Gastrocnemius medialis (tissue), 4 donors: ENCODE results near the gene YOD1. TPM values are rescaled to one million over a fixed set of nuclear protein-coding genes. Genes with fewer than 3 reads are reported as not detected.
A peak's percentile ranks its signal among the peaks of the same experiment; 100 is the strongest.

Source experiments
- ATAC-seq, 2 donors: fragments of 150-250 bp; one replicate each; pipeline ENCODE4 v1.9.1; 2016
- DNase-seq, 2 donors: peaks; one replicate each; pipeline ENCODE4 v3.0.0-alpha.2; 2019
- H3K27ac ChIP-seq, 4 donors: fragments of 200-600 bp; sonication (generic); 1 replicate in 1 of 4; 2 replicates in 3 of 4; pipeline ENCODE4 v1.5.1; 2016 to 2018; ENCODE audit warnings: mild to moderate bottlenecking in 2 of 4, moderate library complexity in 1 of 4
- H3K27me3 ChIP-seq, 3 donors: fragments of 200-600 bp; sonication (generic) in 2 of 3; 1 replicate in 1 of 3; 2 replicates in 2 of 3; pipeline versions ENCODE4 v1.5.1 to v1.6.0; 2016 to 2019; ENCODE audit warnings: mild to moderate bottlenecking in 1 of 3, moderate library complexity in 1 of 3
- H3K36me3 ChIP-seq, 2 donors: fragments of 200-600 bp; sonication (generic) in 1 of 2; one replicate each; pipeline ENCODE4 v1.5.1; 2017 to 2018
- H3K4me1 ChIP-seq, 2 donors: fragments of 200-600 bp; sonication (generic) in 1 of 2; one replicate each; pipeline ENCODE4 v1.5.1; 2016 to 2017; ENCODE audit warnings: mild to moderate bottlenecking in 2 of 2
- H3K4me3 ChIP-seq, 4 donors: fragments of 200-600 bp; sonication (generic) in 3 of 4; 1 replicate in 1 of 4; 2 replicates in 3 of 4; pipeline ENCODE4 v1.5.1; 2016 to 2019; ENCODE audit warnings: mild to moderate bottlenecking in 2 of 4
- H3K9me3 ChIP-seq, 3 donors: fragments of 200-600 bp; sonication (generic) in 2 of 3; 1 replicate in 1 of 3; 2 replicates in 2 of 3; pipeline ENCODE4 v1.5.1; 2016 to 2019
- POLR2A ChIP-seq, 2 donors: fragments of 450-650 bp; IDR thresholded peaks; one replicate each; pipeline ENCODE4 v1.6.1; 2017; ENCODE audit warnings: antibody characterized with exemption in 2 of 2, mild to moderate bottlenecking in 2 of 2, moderate library complexity in 2 of 2
- in situ Hi-C, 4 donors: fragments of 200-750 bp; cut with MboI; loops; one replicate each; pipeline versions ENCODE4 v1.15.0 to v1.8.0; 2017; ENCODE audit warnings: low sequenced_read_pairs in 4 of 4
- intact Hi-C: fragments of 100-400 bp; cut with DNase I; formaldehyde crosslinking; loops from one replicate; pipeline ENCODE4 v1.15.1; 2023; ENCODE audit warnings: low total_unique reads
- total RNA-seq, 4 donors: library from RNA; depleted of rRNA; stranded (reverse); fragments of >200 nt; gene quantifications; one replicate each; pipeline versions ENCODE4 v1.1.0 to v1.2.3, GENCODE V29; 2016
- TF ChIP-seq, protein P1 (sequence below), 5 experiments: fragments of 450-650 bp in 3 of 5; fragments of 200-600 bp in 2 of 5; sonication (generic) in 2 of 5; IDR thresholded peaks in 4 of 5; conservative IDR thresholded peaks in 1 of 5; 1 replicate in 4 of 5; 2 replicates in 1 of 5; pipeline ENCODE4 v1.5.1; 2016 to 2019; ENCODE audit warnings: antibody characterized with exemption in 5 of 5, mild to moderate bottlenecking in 3 of 5, moderate library complexity in 3 of 5

YOD1 gene
- total RNA-seq, 4 donors from 2014 or later = 3.0 to 6.7 (median 6.2) TPM

DNA sequence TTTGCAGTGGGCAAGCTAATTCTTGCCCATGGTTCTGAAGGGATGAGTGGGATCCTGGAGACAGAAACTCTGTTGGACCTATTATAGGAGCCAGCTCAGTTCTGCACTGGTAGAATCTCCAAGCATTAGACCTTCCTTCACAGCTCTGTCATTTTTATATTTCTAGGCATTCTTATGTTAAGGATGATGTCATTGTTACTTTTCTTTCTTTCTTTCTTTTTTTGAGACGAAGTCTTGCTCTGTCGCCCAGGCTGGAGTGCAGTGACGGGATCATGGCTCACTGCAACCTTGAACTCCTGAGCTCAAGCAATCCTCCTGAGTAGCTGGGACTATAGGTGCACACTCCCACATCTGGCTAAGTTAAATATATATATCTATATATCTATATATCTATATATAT, 9.6 kb upstream of the YOD1 start:
- DNase-seq = no peak
- TF ChIP-seq POLR2A (IDR thresholded peaks at IDR 0.05) = no peak
- TF ChIP-seq, protein P1, sequence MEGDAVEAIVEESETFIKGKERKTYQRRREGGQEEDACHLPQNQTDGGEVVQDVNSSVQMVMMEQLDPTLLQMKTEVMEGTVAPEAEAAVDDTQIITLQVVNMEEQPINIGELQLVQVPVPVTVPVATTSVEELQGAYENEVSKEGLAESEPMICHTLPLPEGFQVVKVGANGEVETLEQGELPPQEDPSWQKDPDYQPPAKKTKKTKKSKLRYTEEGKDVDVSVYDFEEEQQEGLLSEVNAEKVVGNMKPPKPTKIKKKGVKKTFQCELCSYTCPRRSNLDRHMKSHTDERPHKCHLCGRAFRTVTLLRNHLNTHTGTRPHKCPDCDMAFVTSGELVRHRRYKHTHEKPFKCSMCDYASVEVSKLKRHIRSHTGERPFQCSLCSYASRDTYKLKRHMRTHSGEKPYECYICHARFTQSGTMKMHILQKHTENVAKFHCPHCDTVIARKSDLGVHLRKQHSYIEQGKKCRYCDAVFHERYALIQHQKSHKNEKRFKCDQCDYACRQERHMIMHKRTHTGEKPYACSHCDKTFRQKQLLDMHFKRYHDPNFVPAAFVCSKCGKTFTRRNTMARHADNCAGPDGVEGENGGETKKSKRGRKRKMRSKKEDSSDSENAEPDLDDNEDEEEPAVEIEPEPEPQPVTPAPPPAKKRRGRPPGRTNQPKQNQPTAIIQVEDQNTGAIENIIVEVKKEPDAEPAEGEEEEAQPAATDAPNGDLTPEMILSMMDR (IDR thresholded peaks at IDR 0.05 in 4 of 5, conservative IDR thresholded peaks at IDR 0.05 in 1 of 5) = no peak
- in situ Hi-C loops (loop anchor here in 2 of 4 donors (25.0 kb wide), 2 partner anchors 423 to 727 kb away; partner anchors contain the start of gene DYRK3 (in 1 of the 2)), intact Hi-C loops (no loop called here)
- Histone ChIP-seq H3K4me3 (no peak overlapping the region), H3K9me3 (no peaks in the 10 kb centered on the region), H3K4me1 (peaks cover 31 to 57% of the 10 kb centered on the region in 2 donors), H3K27me3 (no peaks in the 10 kb centered on the region), H3K27ac (peak overlapping the region; percentile 93 to 95 (median 94)), H3K36me3 (peaks cover 0 to 28% of the 10 kb centered on the region in 2 donors)
- no peak for ATAC-seq

- peaks cover 0 to 25% of the 10 kb centered on the region in 2 donors for H3K36me3 ChIP-seq
- intact Hi-C loops (loop anchor here (5.0 to 10.0 kb wide), 3 partner anchors 368 to 757 kb away; partner anchors contain the start of gene RASSF5), in situ Hi-C loops (loop anchor here in 2 of 4 donors (25.0 kb wide), 2 partner anchors 423 to 727 kb away; partner anchors contain the start of gene DYRK3 (in 1 of the 2))
- peak overlapping the region; percentile 93 to 95 (median 94) for H3K27ac ChIP-seq
- H3K27me3 ChIP-seq = no peaks in the 10 kb centered on the region
- peak overlapping the region in 2 of 4 donors; percentile 1 to 14 for H3K4me3 ChIP-seq
- DNase-seq = no peak
- TF ChIP-seq POLR2A (IDR thresholded peaks at IDR 0.05) = no peak
- TF ChIP-seq, protein P1 (IDR thresholded peaks at IDR 0.05 in 4 of 5, conservative IDR thresholded peaks at IDR 0.05 in 1 of 5) = peak in 1 of 5 experiments; percentile 3
- H3K4me1 ChIP-seq = peaks cover 35 to 60% of the 10 kb centered on the region in 2 donors
- ATAC-seq = no peak
- no peaks in the 10 kb centered on the region for H3K9me3 ChIP-seq
Observed at GRCh38 chr1:207059881-207060280, 8.9 kb upstream of the YOD1 start.

DNA sequence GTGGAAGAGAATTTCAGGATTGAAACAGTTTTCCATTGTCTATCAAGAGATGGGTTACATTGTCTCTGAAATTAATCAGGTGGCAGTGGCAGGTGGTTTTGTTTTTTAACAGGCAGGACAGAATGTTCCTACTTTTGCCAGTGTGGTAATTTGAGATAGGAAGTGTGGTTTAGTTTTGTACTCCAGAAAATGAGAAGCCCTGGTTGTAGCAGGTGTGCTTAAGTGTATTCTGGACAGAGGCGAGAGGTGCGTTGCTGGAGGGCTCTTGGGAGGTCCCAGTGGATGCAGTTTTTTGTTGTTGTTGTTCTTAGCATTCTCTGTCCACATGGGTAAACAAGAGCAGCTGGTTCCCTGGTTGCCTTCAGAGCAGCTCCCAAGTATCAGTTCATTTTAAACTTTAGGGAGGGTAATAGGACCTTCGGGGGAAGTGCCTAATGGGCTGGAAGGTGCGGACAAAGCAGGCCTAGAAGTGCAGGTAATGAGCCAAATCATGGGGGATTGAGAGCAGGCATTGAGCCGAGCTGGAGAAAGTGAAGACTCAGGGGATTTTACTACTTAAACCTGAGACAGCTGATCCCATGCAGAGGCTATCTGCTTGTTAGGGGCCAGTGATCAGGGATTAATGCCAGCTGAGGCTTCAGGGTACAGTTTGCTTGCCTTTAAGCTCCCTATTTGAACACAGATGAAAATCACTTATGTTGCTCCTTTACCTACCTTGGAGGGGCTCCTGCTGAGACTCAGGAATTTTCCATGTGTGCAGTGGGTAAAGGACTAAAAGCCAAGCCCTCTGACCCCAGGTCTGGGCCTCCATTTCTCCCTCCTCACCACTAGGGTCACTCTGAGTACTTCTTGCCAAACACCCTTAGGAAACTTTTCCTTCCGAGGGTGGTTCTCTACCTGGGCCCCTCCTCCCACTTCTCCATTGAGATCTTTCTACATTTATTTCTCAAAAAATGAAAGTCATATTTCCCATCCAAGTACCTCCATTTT, 8.2 kb upstream of the YOD1 start:
- H3K4me1 ChIP-seq = peaks cover 37 to 64% of the 10 kb centered on the region in 2 donors
- intact Hi-C loops (loop anchor here (5.0 to 10.0 kb wide), 3 partner anchors 367 to 758 kb away; partner anchors contain the start of gene RASSF5), in situ Hi-C loops (loop anchor here in 2 of 4 donors (25.0 kb wide), 2 partner anchors 422 to 728 kb away; partner anchors contain the start of gene DYRK3 (in 1 of the 2))

GRCh38 chr1:207058252-207058651, 7.2 kb upstream of the YOD1 start:
- peak; percentile 48 to 52 for DNase-seq
- Histone ChIP-seq H3K27me3 (no peaks in the 10 kb centered on the region), H3K9me3 (no peaks in the 10 kb centered on the region), H3K4me3 (no peak overlapping the region), H3K36me3 (peaks cover 0 to 22% of the 10 kb centered on the region in 2 donors), H3K4me1 (peaks cover 37 to 65% of the 10 kb centered on the region in 2 donors), H3K27ac (peak overlapping the region; percentile 93 to 95 (median 94))
- intact Hi-C loops (loop anchor here (5.0 to 10.0 kb wide), 3 partner anchors 366 to 759 kb away; partner anchors contain the start of gene RASSF5), in situ Hi-C loops (loop anchor here in 2 of 4 donors (25.0 kb wide), 2 partner anchors 421 to 729 kb away; partner anchors contain the start of gene DYRK3 (in 1 of the 2))
- peak in 1 of 2 donors; percentile 32 for ATAC-seq
- TF ChIP-seq, protein P1 (IDR thresholded peaks at IDR 0.05 in 4 of 5, conservative IDR thresholded peaks at IDR 0.05 in 1 of 5) = no peak
- TF ChIP-seq POLR2A (IDR thresholded peaks at IDR 0.05) = no peak

More for the DNA sequence above, 8.2 kb upstream of the YOD1 start:
- H3K27me3 ChIP-seq = no peaks in the 10 kb centered on the region
- peak; percentile 68 to 82 for TF ChIP-seq POLR2A (IDR thresholded peaks at IDR 0.05)
- TF ChIP-seq, protein P1 (IDR thresholded peaks at IDR 0.05 in 4 of 5, conservative IDR thresholded peaks at IDR 0.05 in 1 of 5) = peak in 3 of 5 experiments; percentile 24 to 45 (median 42)
- DNase-seq = peak; percentile 47 to 53
- H3K27ac ChIP-seq = peak overlapping the region; percentile 93 to 95 (median 94)
- peaks cover 0 to 25% of the 10 kb centered on the region in 2 donors for H3K36me3 ChIP-seq
- H3K9me3 ChIP-seq = no peaks in the 10 kb centered on the region
- peak; percentile 85 to 88 for ATAC-seq
- H3K4me3 ChIP-seq = peak overlapping the region in 2 of 4 donors; percentile 1 to 14
